Lung (tissue), 12 donors: ENCODE data around the gene WFDC2. TPM values are rescaled to one million over a fixed set of nuclear protein-coding genes. Genes with fewer than 3 reads are reported as not detected.

Source experiments
- ATAC-seq: fragments of 200-7000 bp; cut with Tn5 transposase; one replicate; pipeline ENCODE4 v1.9.1; 2020; ENCODE audit warnings: moderate number of reproducible peaks; ENCODE audit not compliant: insufficient read depth, low FRiP score
- DNase-seq, 3 donors: peaks; one replicate each; pipeline ENCODE4 v3.0.0-alpha.2; 2013 to 2017
- H3K27ac ChIP-seq, 2 donors: one replicate each; pipeline ENCODE4 v1.5.1; 2013; ENCODE audit warnings: mild to moderate bottlenecking in 2 of 2, moderate library complexity in 2 of 2, control low read depth in 1 of 2, inconsistent platforms in 1 of 2, low read depth in 1 of 2, low read length in 1 of 2
- H3K27me3 ChIP-seq, 3 donors: one replicate each; pipeline ENCODE4 v1.5.1; 2013; ENCODE audit warnings: low read length in 2 of 3; ENCODE audit not compliant: control insufficient read depth in 3 of 3, insufficient read depth in 3 of 3
- H3K36me3 ChIP-seq, 4 donors: one replicate each; pipeline ENCODE4 v1.5.1; 2013; ENCODE audit warnings: low read length in 4 of 4, mild to moderate bottlenecking in 1 of 4, moderate library complexity in 1 of 4; ENCODE audit not compliant: control insufficient read depth in 4 of 4, insufficient read depth in 4 of 4
- H3K4me1 ChIP-seq, 5 donors: one replicate each; pipeline ENCODE4 v1.5.1; 2013; ENCODE audit warnings: low read length in 5 of 5, mild to moderate bottlenecking in 2 of 5, moderate library complexity in 1 of 5; ENCODE audit not compliant: control insufficient read depth in 5 of 5, insufficient read depth in 5 of 5
- H3K4me3 ChIP-seq: one replicate; pipeline ENCODE4 v1.5.1; 2013; ENCODE audit warnings: mild to moderate bottlenecking, control low read depth, moderate library complexity
- H3K9ac ChIP-seq, 2 donors: one replicate each; pipeline ENCODE4 v1.5.1; 2013; ENCODE audit warnings: low read length in 2 of 2, control low read depth in 1 of 2; ENCODE audit not compliant: insufficient read depth in 1 of 2
- H3K9me3 ChIP-seq, 4 donors: one replicate each; pipeline ENCODE4 v1.5.1; 2013; ENCODE audit warnings: low read length in 3 of 4, mild to moderate bottlenecking in 1 of 4, moderate library complexity in 1 of 4; ENCODE audit not compliant: control insufficient read depth in 4 of 4, insufficient read depth in 3 of 4
- WGBS, 2 donors: extraction: QIAGEN DNeasy Blood & Tissue Kit; methylation state at CpG; one replicate each; pipeline ENCODE4 v1.1.7; 2013; 5-methylcytosine and 5-hydroxymethylcytosine counted together
- polyA plus RNA-seq, 2 donors: library from polyadenylated mRNA; stranded (reverse); fragments of 200-250 nt; gene quantifications; one replicate each; pipeline ENCODE4 v1.2.1, GENCODE V29; 2013
- total RNA-seq, 2 donors: library from RNA; depleted of rRNA in 1 of 2; stranded (reverse); fragments of >200 nt in 1 of 2; gene quantifications; one replicate each; pipeline ENCODE4 v1.2.1, GENCODE V29; 2014 to 2021
- TF ChIP-seq, protein P1 (sequence below): IDR thresholded peaks from 2 replicates; pipeline ENCODE4 v1.5.1; 2012; ENCODE audit warnings: mild to moderate bottlenecking; ENCODE audit errors: control extremely low read depth, extremely low read depth
- donor health status: control.
- donor health status: control.
- donor health status: Bipolar disorder and iron deficiency.
- donor health status: healthy.
- donor health status: DM: yes; HTN: yes; CAD: no.

The WFDC2 gene
- total and polyA plus RNA-seq, 4 donors = 62.8 to 1,020 (median 523) TPM

DNA sequence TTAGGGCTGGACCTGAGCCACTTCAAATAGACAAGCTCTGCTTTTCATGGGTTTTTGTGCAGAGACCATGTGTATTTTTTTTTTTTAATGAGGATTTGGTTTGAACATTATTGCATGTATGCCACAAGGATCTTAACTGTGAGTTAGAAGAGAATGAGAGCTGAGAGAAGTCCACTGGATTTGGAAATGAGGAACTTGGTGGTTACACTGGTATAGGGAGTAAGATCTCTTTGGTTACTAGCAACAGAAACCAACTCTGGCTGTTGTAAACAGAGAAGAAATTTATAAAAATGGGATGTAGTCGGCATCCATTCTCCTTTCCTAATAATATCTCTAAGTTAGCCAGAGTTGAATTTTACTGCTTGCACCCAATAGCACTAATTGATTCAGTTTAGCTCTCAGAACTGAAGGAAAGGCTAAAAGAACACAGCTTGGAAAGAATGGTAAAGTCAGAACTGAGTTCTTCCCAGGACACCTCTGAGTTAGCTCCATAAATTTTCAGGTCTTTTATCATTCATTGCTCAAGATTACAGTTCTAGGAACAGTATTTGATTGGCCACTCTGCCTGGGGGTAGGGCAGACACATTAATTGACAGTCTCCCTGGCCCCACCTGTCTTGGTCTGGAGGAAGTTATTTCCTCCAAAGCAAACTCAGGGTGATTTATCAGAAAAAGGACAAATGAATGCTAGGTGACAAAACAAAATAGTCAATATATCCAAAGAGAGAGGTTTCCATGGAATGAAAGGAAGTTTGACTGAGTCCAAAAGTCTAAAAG is 3.9 kb upstream of the WFDC2 start:
- Histone ChIP-seq H3K36me3 (no peaks in the 10 kb centered on the region), H3K4me1 (peaks cover 0 to 9% (median 0%) of the 10 kb centered on the region in 5 donors), H3K4me3 (no peak overlapping the region), H3K9me3 (peaks cover 0 to 2% (median 0%) of the 10 kb centered on the region in 4 donors), H3K27me3 (peaks cover 0 to 15% (median 11%) of the 10 kb centered on the region in 3 donors), H3K27ac (no peak overlapping the region), H3K9ac (no peak overlapping the region)
- TF ChIP-seq, protein P1, sequence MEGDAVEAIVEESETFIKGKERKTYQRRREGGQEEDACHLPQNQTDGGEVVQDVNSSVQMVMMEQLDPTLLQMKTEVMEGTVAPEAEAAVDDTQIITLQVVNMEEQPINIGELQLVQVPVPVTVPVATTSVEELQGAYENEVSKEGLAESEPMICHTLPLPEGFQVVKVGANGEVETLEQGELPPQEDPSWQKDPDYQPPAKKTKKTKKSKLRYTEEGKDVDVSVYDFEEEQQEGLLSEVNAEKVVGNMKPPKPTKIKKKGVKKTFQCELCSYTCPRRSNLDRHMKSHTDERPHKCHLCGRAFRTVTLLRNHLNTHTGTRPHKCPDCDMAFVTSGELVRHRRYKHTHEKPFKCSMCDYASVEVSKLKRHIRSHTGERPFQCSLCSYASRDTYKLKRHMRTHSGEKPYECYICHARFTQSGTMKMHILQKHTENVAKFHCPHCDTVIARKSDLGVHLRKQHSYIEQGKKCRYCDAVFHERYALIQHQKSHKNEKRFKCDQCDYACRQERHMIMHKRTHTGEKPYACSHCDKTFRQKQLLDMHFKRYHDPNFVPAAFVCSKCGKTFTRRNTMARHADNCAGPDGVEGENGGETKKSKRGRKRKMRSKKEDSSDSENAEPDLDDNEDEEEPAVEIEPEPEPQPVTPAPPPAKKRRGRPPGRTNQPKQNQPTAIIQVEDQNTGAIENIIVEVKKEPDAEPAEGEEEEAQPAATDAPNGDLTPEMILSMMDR = no peak
- 29 to 50% methylated on average over 1 of the region's 1 CpG for WGBS, 2 donors
- ATAC-seq (no peak), DNase-seq (no peak)

DNA sequence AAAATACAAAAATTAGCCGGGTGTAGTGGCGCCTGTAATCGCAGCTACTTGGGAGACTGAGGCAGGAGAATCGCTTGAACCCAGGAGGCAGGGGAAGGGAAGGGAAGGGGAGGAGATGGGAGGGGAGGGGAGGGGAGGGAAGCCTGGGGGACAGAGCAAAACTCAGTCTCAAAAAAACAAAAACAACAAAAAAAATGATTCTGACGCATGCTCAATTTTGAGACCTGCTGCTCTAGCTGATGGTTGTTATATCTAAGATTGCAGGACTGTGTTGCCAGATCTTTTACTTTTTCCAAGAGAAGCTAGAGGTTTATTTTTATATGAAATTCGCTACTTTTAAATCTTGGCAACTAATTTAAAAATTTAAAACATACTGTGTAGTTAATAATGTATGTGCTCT is 2.4 kb upstream of the WFDC2 start:
- no peak overlapping the region for H3K27ac ChIP-seq
- no peak overlapping the region for H3K9ac ChIP-seq
- H3K9me3 ChIP-seq = peaks cover 0 to 2% (median 0%) of the 10 kb centered on the region in 4 donors
- DNase-seq (no peak), ATAC-seq (no peak)
- H3K27me3 ChIP-seq = peaks cover 0 to 22% (median 11%) of the 10 kb centered on the region in 3 donors
- no peaks in the 10 kb centered on the region for H3K36me3 ChIP-seq
- peaks cover 0 to 14% (median 0%) of the 10 kb centered on the region in 5 donors for H3K4me1 ChIP-seq
- WGBS, 2 donors = 91 to 92% methylated on average over 6 of the region's 6 CpGs
- H3K4me3 ChIP-seq = no peak overlapping the region
- TF ChIP-seq, protein P1 = no peak

DNA sequence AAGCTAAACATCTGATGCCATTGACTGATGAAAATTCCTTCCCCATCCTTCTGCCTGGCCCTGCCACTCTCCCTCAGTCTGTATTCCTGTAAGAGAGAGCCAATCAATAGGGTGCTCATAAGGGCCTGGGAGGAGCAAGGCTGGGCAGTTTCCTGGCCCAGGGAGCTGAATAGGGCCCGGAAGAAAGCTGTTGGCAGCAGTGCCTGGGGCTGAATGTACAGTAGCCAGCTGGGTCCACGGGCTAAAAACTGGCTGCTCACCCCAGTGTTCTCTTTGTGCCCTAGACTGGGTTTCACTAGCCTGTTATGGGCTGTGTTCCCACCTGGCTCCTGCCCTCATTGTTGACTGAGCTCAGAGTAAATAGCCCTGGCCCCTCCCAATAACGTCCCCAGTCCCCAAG is 1.7 kb upstream of the WFDC2 start:
- Histone ChIP-seq H3K36me3 (no peaks in the 10 kb centered on the region), H3K27me3 (peaks cover 0 to 22% (median 11%) of the 10 kb centered on the region in 3 donors), H3K4me1 (peaks cover 0 to 14% (median 0%) of the 10 kb centered on the region in 5 donors), H3K9me3 (peaks cover 0 to 2% (median 0%) of the 10 kb centered on the region in 4 donors), H3K27ac (no peak overlapping the region), H3K4me3 (no peak overlapping the region), H3K9ac (no peak overlapping the region)
- 56 to 69% methylated on average over 3 of the region's 3 CpGs for WGBS, 2 donors
- ATAC-seq = no peak
- TF ChIP-seq, protein P1 = no peak
- peak in 1 of 3 donors; percentile 13 for DNase-seq
